ENCODE results near the gene CSGALNACT2. TPM values are rescaled to one million over a fixed set of nuclear protein-coding genes. Genes with fewer than 3 reads are reported as not detected.

Gene CSGALNACT2
- total RNA-seq, 1 experiment from 2014 or later: 3.6 TPM

DNA sequence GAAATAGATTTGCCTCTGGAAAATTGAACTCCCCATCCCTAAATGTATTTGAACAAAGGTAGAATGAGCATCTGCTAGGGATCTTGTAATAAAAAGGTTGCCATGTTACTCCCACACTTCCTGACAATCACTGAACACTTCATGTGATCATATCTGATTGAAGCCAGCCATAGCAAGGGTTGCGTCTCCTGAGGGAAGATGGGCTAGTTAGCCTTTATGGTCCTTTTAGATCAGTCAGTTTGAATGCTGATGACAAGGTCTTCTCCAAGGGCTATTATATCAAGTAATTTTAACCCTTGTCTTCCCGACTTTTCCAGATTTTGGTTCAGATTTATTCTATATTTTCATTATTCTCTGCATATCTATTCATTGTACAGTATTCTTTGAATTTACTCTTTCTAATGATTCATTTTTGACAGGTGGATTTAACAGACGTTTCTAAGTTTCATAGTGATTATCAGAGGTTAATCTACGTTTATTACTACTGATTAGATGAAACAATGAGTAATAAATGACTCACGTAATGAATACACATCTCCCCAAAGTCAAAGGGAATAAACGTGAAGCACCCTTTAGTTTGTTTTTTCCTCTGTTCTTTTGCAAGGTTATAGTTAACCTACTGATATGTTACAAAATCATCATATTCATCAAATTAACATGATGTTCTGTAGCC, 28.1 kb downstream of the CSGALNACT2 start:
- intact Hi-C loops (cut with micrococcal nuclease): no loop called here
- no peaks in the 10 kb centered on the region for H3K36me3 ChIP-seq (ENCODE audit: low read depth, low read length)

DNA sequence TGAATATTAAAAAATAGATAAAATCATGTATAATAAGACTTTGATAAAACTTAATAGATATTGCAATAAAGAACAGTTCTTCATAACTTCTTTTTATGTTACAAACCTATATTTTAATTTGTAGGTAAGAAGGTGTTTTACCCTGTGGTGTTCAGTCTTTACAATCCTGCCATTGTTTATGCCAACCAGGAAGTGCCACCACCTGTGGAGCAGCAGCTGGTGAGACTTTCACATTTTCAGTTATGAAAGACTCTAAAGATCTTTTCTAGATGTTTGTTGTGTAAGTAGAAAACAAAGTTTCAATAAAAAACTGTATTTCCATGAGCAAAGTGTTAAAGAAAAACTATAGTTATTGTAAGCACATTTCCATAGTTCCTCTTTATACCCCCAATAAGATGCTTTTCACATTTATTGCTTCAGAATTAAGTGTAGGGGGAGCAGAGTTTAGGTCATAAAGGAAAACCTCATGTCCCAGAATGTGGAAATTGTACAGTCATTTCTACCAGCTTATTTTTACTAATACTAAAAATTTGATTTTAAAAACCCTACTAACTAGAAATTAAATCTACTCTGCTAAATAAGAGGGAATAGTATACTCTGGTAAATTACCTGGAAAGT, 28.7 kb downstream of the CSGALNACT2 start:
- POLR2A ChIA-PET (ENCODE audit: unreplicated experiment): no interaction called here
- H3K4me3 ChIP-seq (ENCODE audit: low read length): no peak overlapping the region
- H3K9me3 ChIP-seq (ENCODE audit: low read length): no peaks in the 10 kb centered on the region
- TF ChIP-seq EZH2phosphoT487 (IDR thresholded peaks at IDR 0.05; ENCODE audit: borderline replicate concordance, low read length) (no peak), EZH2 (IDR thresholded peaks at IDR 0.05; ENCODE audit: low read length, unreplicated experiment) (no peak)
- TF ChIP-seq, protein P1, sequence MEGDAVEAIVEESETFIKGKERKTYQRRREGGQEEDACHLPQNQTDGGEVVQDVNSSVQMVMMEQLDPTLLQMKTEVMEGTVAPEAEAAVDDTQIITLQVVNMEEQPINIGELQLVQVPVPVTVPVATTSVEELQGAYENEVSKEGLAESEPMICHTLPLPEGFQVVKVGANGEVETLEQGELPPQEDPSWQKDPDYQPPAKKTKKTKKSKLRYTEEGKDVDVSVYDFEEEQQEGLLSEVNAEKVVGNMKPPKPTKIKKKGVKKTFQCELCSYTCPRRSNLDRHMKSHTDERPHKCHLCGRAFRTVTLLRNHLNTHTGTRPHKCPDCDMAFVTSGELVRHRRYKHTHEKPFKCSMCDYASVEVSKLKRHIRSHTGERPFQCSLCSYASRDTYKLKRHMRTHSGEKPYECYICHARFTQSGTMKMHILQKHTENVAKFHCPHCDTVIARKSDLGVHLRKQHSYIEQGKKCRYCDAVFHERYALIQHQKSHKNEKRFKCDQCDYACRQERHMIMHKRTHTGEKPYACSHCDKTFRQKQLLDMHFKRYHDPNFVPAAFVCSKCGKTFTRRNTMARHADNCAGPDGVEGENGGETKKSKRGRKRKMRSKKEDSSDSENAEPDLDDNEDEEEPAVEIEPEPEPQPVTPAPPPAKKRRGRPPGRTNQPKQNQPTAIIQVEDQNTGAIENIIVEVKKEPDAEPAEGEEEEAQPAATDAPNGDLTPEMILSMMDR (conservative IDR thresholded peaks at IDR 0.05; ENCODE audit: low read depth, low read length): no peak
- H3K36me3 ChIP-seq (ENCODE audit: low read depth, low read length): no peaks in the 10 kb centered on the region
- CTCF ChIA-PET: no interaction called here
- no peak overlapping the region for H3K9ac ChIP-seq (ENCODE audit: low read length)
- no peaks in the 10 kb centered on the region for H3K27me3 ChIP-seq (ENCODE audit: low read length)
- no peak overlapping the region for H2AFZ ChIP-seq (ENCODE audit: low read length)
- H3K79me2 ChIP-seq (ENCODE audit: low read length): no peaks in the 10 kb centered on the region
- no peak overlapping the region for H3K27ac ChIP-seq (ENCODE audit: low read length)
- ATAC-seq (no peak), DNase-seq (no peak)
- no peaks in the 10 kb centered on the region for H3K9me2 ChIP-seq (replicated peaks; ENCODE audit: low read length)
- H3K4me2 ChIP-seq (ENCODE audit: low read length): no peak overlapping the region
- H4K20me1 ChIP-seq (ENCODE audit: low read length): no peaks in the 10 kb centered on the region
- intact Hi-C loops (cut with micrococcal nuclease): no loop called here
- H3F3A ChIP-seq (ENCODE audit: low read length, unreplicated experiment): no peaks in the 10 kb centered on the region
- BruUV-seq (replicated peaks): no TSS peak
- H3K4me1 ChIP-seq (ENCODE audit: insufficient read depth, low read length): peaks cover 8% of the 10 kb centered on the region; the same call in 1 of the 2 replicates

More for the DNA sequence above, 28.1 kb downstream of the CSGALNACT2 start:
- Histone ChIP-seq H3K27me3 (ENCODE audit: low read length) (no peaks in the 10 kb centered on the region), H4K20me1 (ENCODE audit: low read length) (no peaks in the 10 kb centered on the region), H3K9ac (ENCODE audit: low read length) (no peak overlapping the region), H3K79me2 (ENCODE audit: low read length) (no peaks in the 10 kb centered on the region), H3K4me2 (ENCODE audit: low read length) (no peak overlapping the region), H3K9me3 (ENCODE audit: low read length) (no peaks in the 10 kb centered on the region), H3K9me2 (replicated peaks; ENCODE audit: low read length) (no peaks in the 10 kb centered on the region), H3K27ac (ENCODE audit: low read length) (no peak overlapping the region), H2AFZ (ENCODE audit: low read length) (no peak overlapping the region), H3K4me1 (ENCODE audit: insufficient read depth, low read length) (peaks cover 8% of the 10 kb centered on the region; the same call in 1 of the 2 replicates), H3F3A (ENCODE audit: low read length, unreplicated experiment) (no peaks in the 10 kb centered on the region), H3K4me3 (ENCODE audit: low read length) (no peak overlapping the region)
- no TSS peak for BruUV-seq (replicated peaks)
- peak; percentile 16 for DNase-seq
- POLR2A ChIA-PET (ENCODE audit: unreplicated experiment): no interaction called here
- TF ChIP-seq EZH2phosphoT487 (IDR thresholded peaks at IDR 0.05; ENCODE audit: borderline replicate concordance, low read length) (no peak), EZH2 (IDR thresholded peaks at IDR 0.05; ENCODE audit: low read length, unreplicated experiment) (no peak)
- TF ChIP-seq, protein P1 (conservative IDR thresholded peaks at IDR 0.05; ENCODE audit: low read depth, low read length): no peak
- ATAC-seq: peak; percentile 48
- CTCF ChIA-PET: no interaction called here

GRCh38 chr10:43167498-43167889, 29.2 kb downstream of the CSGALNACT2 start:
- Histone ChIP-seq H3K4me2 (ENCODE audit: low read length) (no peak overlapping the region), H3K36me3 (ENCODE audit: low read depth, low read length) (no peaks in the 10 kb centered on the region), H3K4me1 (ENCODE audit: insufficient read depth, low read length) (peaks cover 8% of the 10 kb centered on the region; the same call in 1 of the 2 replicates), H3K9me3 (ENCODE audit: low read length) (no peaks in the 10 kb centered on the region), H3K9ac (ENCODE audit: low read length) (no peak overlapping the region), H3K27me3 (ENCODE audit: low read length) (no peaks in the 10 kb centered on the region), H3K27ac (ENCODE audit: low read length) (no peak overlapping the region), H3K4me3 (ENCODE audit: low read length) (no peak overlapping the region), H2AFZ (ENCODE audit: low read length) (no peak overlapping the region), H4K20me1 (ENCODE audit: low read length) (no peaks in the 10 kb centered on the region), H3K9me2 (replicated peaks; ENCODE audit: low read length) (no peaks in the 10 kb centered on the region), H3F3A (ENCODE audit: low read length, unreplicated experiment) (no peaks in the 10 kb centered on the region), H3K79me2 (ENCODE audit: low read length) (no peaks in the 10 kb centered on the region)
- ATAC-seq (no peak), DNase-seq (no peak)
- no TSS peak for BruUV-seq (replicated peaks)
- ChIA-PET CTCF (no interaction called here), POLR2A (ENCODE audit: unreplicated experiment) (no interaction called here)
- TF ChIP-seq EZH2phosphoT487 (IDR thresholded peaks at IDR 0.05; ENCODE audit: borderline replicate concordance, low read length) (no peak), EZH2 (IDR thresholded peaks at IDR 0.05; ENCODE audit: low read length, unreplicated experiment) (no peak)
- TF ChIP-seq, protein P1 (conservative IDR thresholded peaks at IDR 0.05; ENCODE audit: low read depth, low read length): no peak
- intact Hi-C loops (cut with micrococcal nuclease): no loop called here
